HepG2 (cell line): ENCODE measurements around the gene STAP2. TPM values are rescaled to one million over a fixed set of nuclear protein-coding genes. Genes with fewer than 3 reads are reported as not detected.
A peak's percentile ranks its signal among the peaks of the same experiment; 100 is the strongest.

Experiments used
- ATF5 ChIP-seq: sonication (generic); formaldehyde crosslinking; IDR thresholded peaks from 2 replicates; pipeline ENCODE4 v1.4.0; 2020; ENCODE audit warnings: mild to moderate bottlenecking, low read depth, missing genetic modification reagents
- BORCS8-MEF2B ChIP-seq: sonication (generic); formaldehyde crosslinking; IDR thresholded peaks from 2 replicates; pipeline ENCODE4 v1.8.0; 2022; ENCODE audit warnings: mild to moderate bottlenecking, missing genetic modification reagents
- CERS6 ChIP-seq: sonication (generic); formaldehyde crosslinking; IDR thresholded peaks from 2 replicates; pipeline ENCODE4 v1.5.0; 2020; ENCODE audit warnings: missing genetic modification reagents
- CREBL2 ChIP-seq: sonication (generic); formaldehyde crosslinking; IDR thresholded peaks from 2 replicates; pipeline ENCODE4 v1.8.1; 2023; ENCODE audit warnings: missing genetic modification reagents, mild to moderate bottlenecking, borderline replicate concordance
- HINFP ChIP-seq: sonication (generic); formaldehyde crosslinking; IDR thresholded peaks from 2 replicates; pipeline ENCODE4 v1.4.0; 2020; ENCODE audit warnings: low read depth, mild to moderate bottlenecking, missing genetic modification reagents
- RELA ChIP-seq: sonication (generic); formaldehyde crosslinking; IDR thresholded peaks from 2 replicates; pipeline ENCODE4 v1.4.0; 2020; ENCODE audit warnings: missing genetic modification reagents
- SSRP1 ChIP-seq: IDR thresholded peaks from 2 replicates; pipeline ENCODE4 v1.6.1; 2016; ENCODE audit warnings: control low read depth
- TBL1XR1 ChIP-seq: fragments of 150-350 bp; IDR thresholded peaks from 2 replicates; pipeline ENCODE4 v1.6.1; 2014; ENCODE audit warnings: borderline replicate concordance, low read length; ENCODE audit not compliant: partially characterized antibody
- ZBTB21 ChIP-seq: sonication (generic); formaldehyde crosslinking; IDR thresholded peaks from 2 replicates; pipeline ENCODE4 v1.4.0; 2020; ENCODE audit warnings: missing genetic modification reagents
- ZBTB38 ChIP-seq: sonication (generic); formaldehyde crosslinking; IDR thresholded peaks from 2 replicates; pipeline ENCODE4 v1.5.1; 2020; ENCODE audit warnings: mild to moderate bottlenecking, missing genetic modification reagents
- ZFP36L2 ChIP-seq: sonication (generic); formaldehyde crosslinking; IDR thresholded peaks from 2 replicates; pipeline ENCODE4 v1.4.0; 2020; ENCODE audit warnings: missing genetic modification reagents
- ZKSCAN8 ChIP-seq: IDR thresholded peaks from 2 replicates; pipeline ENCODE4 v1.6.1; 2016; ENCODE audit warnings: borderline replicate concordance, missing genetic modification reagents, missing compliant biosample characterization
- ZMAT3 ChIP-seq: sonication (generic); formaldehyde crosslinking; conservative IDR thresholded peaks from 2 replicates; pipeline ENCODE4 v1.7.0; 2021; ENCODE audit warnings: missing genetic modification reagents
- ZNF18 ChIP-seq: sonication (generic); formaldehyde crosslinking; IDR thresholded peaks from 2 replicates; pipeline ENCODE4 v1.8.0; 2022; ENCODE audit warnings: mild to moderate bottlenecking, missing genetic modification reagents; ENCODE audit not compliant: insufficient replicate concordance
- ZNF343 ChIP-seq: sonication (generic); formaldehyde crosslinking; IDR thresholded peaks from 2 replicates; pipeline ENCODE4 v1.4.0; 2020; ENCODE audit warnings: mild to moderate bottlenecking, missing genetic modification reagents
- ZNF432 ChIP-seq: sonication (generic); formaldehyde crosslinking; IDR thresholded peaks from 2 replicates; pipeline ENCODE4 v1.5.0; 2020; ENCODE audit warnings: missing genetic modification reagents, mild to moderate bottlenecking, borderline replicate concordance
- ZNF615 ChIP-seq: sonication (generic); formaldehyde crosslinking; IDR thresholded peaks from 2 replicates; pipeline ENCODE4 v1.5.0; 2020; ENCODE audit warnings: mild to moderate bottlenecking, missing genetic modification reagents, borderline replicate concordance
- ZNF672 ChIP-seq: sonication (generic); formaldehyde crosslinking; IDR thresholded peaks from 2 replicates; pipeline ENCODE4 v1.8.1; 2022; ENCODE audit warnings: missing genetic modification reagents
- ZNF879 ChIP-seq: sonication (generic); formaldehyde crosslinking; IDR thresholded peaks from 2 replicates; pipeline ENCODE4 v1.8.1; 2023; ENCODE audit warnings: missing genetic modification reagents
- polyA plus RNA-seq, 8 experiments: library from polyadenylated mRNA; depleted of rRNA in 3 of 8; stranded (reverse) in 7 of 8; unstranded in 1 of 8; fragments of >200 nt; fragmentation: Illumina TruSeq in 4 of 8; extraction: Trizol in 4 of 8; gene quantifications; 2 replicates each; pipeline versions ENCODE4 v1.2.1 to v1.2.3, GENCODE V29; 2011 to 2016; ENCODE audit warnings: low read depth in 4 of 8, missing spikeins in 1 of 8, mixed read lengths in 1 of 8; ENCODE audit not compliant: insufficient read depth in 1 of 8
- total RNA-seq, 5 experiments: library from RNA; depleted of rRNA; stranded (reverse); fragments of >200 nt; fragmentation: Illumina TruSeq; extraction: Trizol; gene quantifications; 2 replicates each; pipeline ENCODE4 v1.2.3, GENCODE V29; 2016; ENCODE audit warnings: low read depth in 1 of 5
- TF ChIP-seq, protein P1 (sequence below), 2 experiments: IDR thresholded peaks; 2 replicates each; pipeline ENCODE4 v1.6.1; 2011 to 2012; ENCODE audit warnings: low read length in 2 of 2, borderline replicate concordance in 1 of 2, low read depth in 1 of 2, mild to moderate bottlenecking in 1 of 2, moderate library complexity in 1 of 2

STAP2 gene
- total and polyA plus RNA-seq, 2 of the 13 experiments (the other 11 are each of a cell fraction or from before 2014, with no cell fraction given), result 39.0 to 43.7 TPM

- TF ChIP-seq HINFP, result no peak; the same call in 1 of the 2 replicates
- peak; percentile 2; the same call in 1 of the 2 replicates for TF ChIP-seq ZNF343 (CRISPR knock-in tag)
- TF ChIP-seq ATF5 (CRISPR knock-in tag), result no peak
- TF ChIP-seq CERS6 (CRISPR knock-in tag), result no peak
- TF ChIP-seq ZNF615 (CRISPR knock-in tag), result no peak
- 0 out of 2 replicates have a peak, but pooled peaks have one; percentile 41 for TF ChIP-seq ZBTB38 (CRISPR knock-in tag)
- no peak for TF ChIP-seq ZFP36L2 (CRISPR knock-in tag)
- no peak for TF ChIP-seq ZBTB21 (CRISPR knock-in tag)
- no peak; the same call in 1 of the 2 replicates for TF ChIP-seq BORCS8-MEF2B (CRISPR knock-in tag)
- no peak for TF ChIP-seq ZNF879
- no peak; the same call in 1 of the 2 replicates for TF ChIP-seq ZMAT3
- TF ChIP-seq, protein P1, sequence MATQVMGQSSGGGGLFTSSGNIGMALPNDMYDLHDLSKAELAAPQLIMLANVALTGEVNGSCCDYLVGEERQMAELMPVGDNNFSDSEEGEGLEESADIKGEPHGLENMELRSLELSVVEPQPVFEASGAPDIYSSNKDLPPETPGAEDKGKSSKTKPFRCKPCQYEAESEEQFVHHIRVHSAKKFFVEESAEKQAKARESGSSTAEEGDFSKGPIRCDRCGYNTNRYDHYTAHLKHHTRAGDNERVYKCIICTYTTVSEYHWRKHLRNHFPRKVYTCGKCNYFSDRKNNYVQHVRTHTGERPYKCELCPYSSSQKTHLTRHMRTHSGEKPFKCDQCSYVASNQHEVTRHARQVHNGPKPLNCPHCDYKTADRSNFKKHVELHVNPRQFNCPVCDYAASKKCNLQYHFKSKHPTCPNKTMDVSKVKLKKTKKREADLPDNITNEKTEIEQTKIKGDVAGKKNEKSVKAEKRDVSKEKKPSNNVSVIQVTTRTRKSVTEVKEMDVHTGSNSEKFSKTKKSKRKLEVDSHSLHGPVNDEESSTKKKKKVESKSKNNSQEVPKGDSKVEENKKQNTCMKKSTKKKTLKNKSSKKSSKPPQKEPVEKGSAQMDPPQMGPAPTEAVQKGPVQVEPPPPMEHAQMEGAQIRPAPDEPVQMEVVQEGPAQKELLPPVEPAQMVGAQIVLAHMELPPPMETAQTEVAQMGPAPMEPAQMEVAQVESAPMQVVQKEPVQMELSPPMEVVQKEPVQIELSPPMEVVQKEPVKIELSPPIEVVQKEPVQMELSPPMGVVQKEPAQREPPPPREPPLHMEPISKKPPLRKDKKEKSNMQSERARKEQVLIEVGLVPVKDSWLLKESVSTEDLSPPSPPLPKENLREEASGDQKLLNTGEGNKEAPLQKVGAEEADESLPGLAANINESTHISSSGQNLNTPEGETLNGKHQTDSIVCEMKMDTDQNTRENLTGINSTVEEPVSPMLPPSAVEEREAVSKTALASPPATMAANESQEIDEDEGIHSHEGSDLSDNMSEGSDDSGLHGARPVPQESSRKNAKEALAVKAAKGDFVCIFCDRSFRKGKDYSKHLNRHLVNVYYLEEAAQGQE (IDR thresholded peaks at IDR 0.05; ENCODE audit: borderline replicate concordance in 1 of 2, low read depth in 1 of 2, low read length in 2 of 2), result peak in 1 of 2 experiments; percentile 46; a peak in 1 of 4 replicates
- no peak for TF ChIP-seq CREBL2 (CRISPR knock-in tag)
- no peak for TF ChIP-seq ZNF18 (CRISPR knock-in tag)
- no peak for TF ChIP-seq ZKSCAN8 (CRISPR knock-in tag)
- no peak; the same call in 1 of the 2 replicates for TF ChIP-seq SSRP1 (CRISPR knock-in tag)
- TF ChIP-seq ZNF672, result no peak
- no peak for TF ChIP-seq ZNF432 (CRISPR knock-in tag)
- no peak for TF ChIP-seq RELA (CRISPR knock-in tag)
- no peak for TF ChIP-seq TBL1XR1
These were observed 4.2 kb upstream of the STAP2 start (continued) for GRCh38 chr19:4342615-4343369.
